CD14-positive monocyte (primary cell): ENCODE measurements around the gene RNF5. TPM values are rescaled to one million over a fixed set of nuclear protein-coding genes. Genes with fewer than 3 reads are reported as not detected.

ENCODE experiments used
- DNase-seq, 3 donors: peaks; one replicate each; pipeline ENCODE4 v3.0.0-alpha.2; 2011 to 2022
- H2AFZ ChIP-seq: 2 replicates; pipeline ENCODE4 v1.6.0; 2012; ENCODE audit warnings: mild to moderate bottlenecking, low read depth, low read length, inconsistent platforms; ENCODE audit not compliant: insufficient read depth, poor library complexity, severe bottlenecking
- H3K27ac ChIP-seq, 2 donors: 1 replicate in 1 of 2; 2 replicates in 1 of 2; pipeline ENCODE4 v1.5.1; 2012 to 2013; ENCODE audit warnings: low read length in 2 of 2, control low read depth in 1 of 2, inconsistent platforms in 1 of 2, low read depth in 1 of 2, mild to moderate bottlenecking in 1 of 2
- H3K27me3 ChIP-seq, 2 donors: one replicate each; pipeline versions ENCODE4 v1.6.0 to v1.6.1; 2011 to 2013; ENCODE audit warnings: low read length in 2 of 2; ENCODE audit not compliant: control insufficient read depth in 2 of 2, insufficient read depth in 2 of 2
- H3K36me3 ChIP-seq, 2 donors: replicated peaks in 1 of 2; 1 replicate in 1 of 2; 2 replicates in 1 of 2; pipeline versions ENCODE4 v1.5.1 to v1.6.1; 2012 to 2013; ENCODE audit warnings: low read length in 2 of 2, control low read depth in 1 of 2, inconsistent platforms in 1 of 2, mild to moderate bottlenecking in 1 of 2; ENCODE audit not compliant: insufficient read depth in 2 of 2, control insufficient read depth in 1 of 2
- H3K4me1 ChIP-seq, 2 donors: 1 replicate in 1 of 2; 2 replicates in 1 of 2; pipeline versions ENCODE4 v1.5.1 to v1.6.1; 2012 to 2013; ENCODE audit warnings: low read length in 2 of 2, control low read depth in 1 of 2, inconsistent platforms in 1 of 2, mild to moderate bottlenecking in 1 of 2, moderate library complexity in 1 of 2; ENCODE audit not compliant: insufficient read depth in 2 of 2, control insufficient read depth in 1 of 2
- H3K4me2 ChIP-seq: replicated peaks from 2 replicates; pipeline ENCODE3; 2012; ENCODE audit warnings: low read length, moderate library complexity, mild to moderate bottlenecking; ENCODE audit not compliant: poor library complexity, severe bottlenecking; ENCODE audit errors: extremely low read depth
- H3K4me3 ChIP-seq, 3 experiments: fragments of 200-600 bp in 1 of 3; sonication (generic) in 1 of 3; replicated peaks in 1 of 3; 1 replicate in 2 of 3; 2 replicates in 1 of 3; pipeline ENCODE4 v1.5.1; 2011 to 2013; ENCODE audit warnings: low read length in 3 of 3, mild to moderate bottlenecking in 3 of 3, control low read depth in 2 of 3, low read depth in 2 of 3, inconsistent platforms in 1 of 3, moderate library complexity in 1 of 3
- H3K79me2 ChIP-seq: 2 replicates; pipeline ENCODE4 v1.6.0; 2012; ENCODE audit warnings: mild to moderate bottlenecking, control low read depth, inconsistent platforms, low read length, moderate library complexity; ENCODE audit not compliant: insufficient read depth
- H3K9ac ChIP-seq: 2 replicates; pipeline ENCODE4 v1.6.0; 2017; ENCODE audit warnings: low read length, mild to moderate bottlenecking; ENCODE audit not compliant: insufficient read depth, poor library complexity, severe bottlenecking
- H3K9me3 ChIP-seq, 2 donors: replicated peaks in 1 of 2; 1 replicate in 1 of 2; 2 replicates in 1 of 2; pipeline versions ENCODE4 v1.5.1 to v1.6.1; 2012 to 2013; ENCODE audit warnings: low read length in 2 of 2, control low read depth in 1 of 2; ENCODE audit not compliant: control insufficient read depth in 1 of 2, insufficient read depth in 1 of 2
- H4K20me1 ChIP-seq: 2 replicates; pipeline ENCODE4 v1.6.0; 2012; ENCODE audit warnings: mild to moderate bottlenecking, low read length, control low read depth, moderate library complexity; ENCODE audit not compliant: insufficient read depth
- H3K27ac Mint-ChIP-seq, 7 donors: one replicate each; pipeline ENCODE4 v1.8.0; 2020; ENCODE audit warnings: mild to moderate bottlenecking in 7 of 7, mixed read lengths in 7 of 7, moderate library complexity in 6 of 7, inconsistent platforms in 2 of 7
- H3K27me3 Mint-ChIP-seq, 3 donors: one replicate each; pipeline ENCODE4 v1.8.0; 2021 to 2022; ENCODE audit warnings: low read depth in 3 of 3, mild to moderate bottlenecking in 3 of 3, mixed read lengths in 3 of 3, moderate library complexity in 3 of 3, inconsistent platforms in 1 of 3
- H3K36me3 Mint-ChIP-seq, 2 donors: one replicate each; pipeline ENCODE4 v1.8.0; 2020; ENCODE audit warnings: mixed read lengths in 2 of 2, inconsistent platforms in 1 of 2, mild to moderate bottlenecking in 1 of 2
- H3K4me1 Mint-ChIP-seq: one replicate; pipeline ENCODE4 v1.8.0; 2020; ENCODE audit warnings: mild to moderate bottlenecking, mixed read lengths
- H3K4me3 Mint-ChIP-seq, 2 donors: one replicate each; pipeline ENCODE4 v1.8.0; 2020; ENCODE audit warnings: mild to moderate bottlenecking in 2 of 2, mixed read lengths in 2 of 2, moderate library complexity in 1 of 2
- H3K9me3 Mint-ChIP-seq, 7 donors: one replicate each; pipeline ENCODE4 v1.8.0; 2020 to 2022; ENCODE audit warnings: mixed read lengths in 7 of 7, mild to moderate bottlenecking in 6 of 7, moderate library complexity in 6 of 7, inconsistent platforms in 2 of 7
- WGBS: methylation state at CpG from one replicate; pipeline ENCODE4 v1.1.5; 2013; ENCODE audit warnings: missing lambda C conversion rate; ENCODE audit not compliant: insufficient coverage; 5-methylcytosine and 5-hydroxymethylcytosine counted together
- intact Hi-C, 2 donors: fragments of 100-400 bp; cut with micrococcal nuclease; formaldehyde crosslinking; loops; one replicate each; pipeline versions ENCODE4 v1.15.0 to v1.15.1; 2023
- polyA plus RNA-seq, 3 donors: library from polyadenylated mRNA; depleted of rRNA in 1 of 3; unstranded in 2 of 3; stranded (reverse) in 1 of 3; fragments of 300-500 nt in 2 of 3; fragments of >200 nt in 1 of 3; fragmentation: Illumina TruSeq in 2 of 3; gene quantifications; 1 replicate in 2 of 3; 2 replicates in 1 of 3; pipeline ENCODE4 v1.2.3, GENCODE V29; 2012 to 2021
- TF ChIP-seq, protein P1 (sequence below): fragments of 200-600 bp; IDR thresholded peaks from one replicate; pipeline ENCODE4 v1.8.0; 2022; ENCODE audit warnings: antibody characterized with exemption, mild to moderate bottlenecking

RNF5 gene
- polyA plus RNA-seq, 3 donors: 62.2 to 108 (median 83.5) TPM

- Histone ChIP-seq H3K4me2 (no peak overlapping the region), H3K4me1 (peaks cover 49 to 58% of the 10 kb centered on the region in 2 donors), H3K36me3 (peaks cover 50 to 66% of the 10 kb centered on the region in 2 donors), H3K4me3 (no peak overlapping the region), H3K27me3 (no peaks in the 10 kb centered on the region), H4K20me1 (peaks cover 2% of the 10 kb centered on the region), H2AFZ (no peak overlapping the region), H3K9me3 (no peaks in the 10 kb centered on the region), H3K27ac (peak overlapping the region; percentile 27 to 62), H3K79me2 (peaks cover 59% of the 10 kb centered on the region), H3K9ac (no peak overlapping the region)
- intact Hi-C loops: no loop called here
- Mint-ChIP-seq H3K27me3 (peaks cover 0 to 3% (median 2%) of the 10 kb centered on the region in 3 donors), H3K36me3 (peaks cover 54 to 66% of the 10 kb centered on the region in 2 donors), H3K9me3 (no peaks in the 10 kb centered on the region), H3K27ac (peak overlapping the region; percentile 49 to 84 (median 77)), H3K4me1 (peaks cover 69% of the 10 kb centered on the region), H3K4me3 (no peak overlapping the region)
- DNase-seq: no peak
- WGBS: 92% methylated on average over 4 of the region's 10 CpGs
- TF ChIP-seq, protein P1, sequence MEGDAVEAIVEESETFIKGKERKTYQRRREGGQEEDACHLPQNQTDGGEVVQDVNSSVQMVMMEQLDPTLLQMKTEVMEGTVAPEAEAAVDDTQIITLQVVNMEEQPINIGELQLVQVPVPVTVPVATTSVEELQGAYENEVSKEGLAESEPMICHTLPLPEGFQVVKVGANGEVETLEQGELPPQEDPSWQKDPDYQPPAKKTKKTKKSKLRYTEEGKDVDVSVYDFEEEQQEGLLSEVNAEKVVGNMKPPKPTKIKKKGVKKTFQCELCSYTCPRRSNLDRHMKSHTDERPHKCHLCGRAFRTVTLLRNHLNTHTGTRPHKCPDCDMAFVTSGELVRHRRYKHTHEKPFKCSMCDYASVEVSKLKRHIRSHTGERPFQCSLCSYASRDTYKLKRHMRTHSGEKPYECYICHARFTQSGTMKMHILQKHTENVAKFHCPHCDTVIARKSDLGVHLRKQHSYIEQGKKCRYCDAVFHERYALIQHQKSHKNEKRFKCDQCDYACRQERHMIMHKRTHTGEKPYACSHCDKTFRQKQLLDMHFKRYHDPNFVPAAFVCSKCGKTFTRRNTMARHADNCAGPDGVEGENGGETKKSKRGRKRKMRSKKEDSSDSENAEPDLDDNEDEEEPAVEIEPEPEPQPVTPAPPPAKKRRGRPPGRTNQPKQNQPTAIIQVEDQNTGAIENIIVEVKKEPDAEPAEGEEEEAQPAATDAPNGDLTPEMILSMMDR: no peak
Measured at GRCh38 chr6:32182555-32182981, 4.4 kb downstream of the RNF5 start.

DNA sequence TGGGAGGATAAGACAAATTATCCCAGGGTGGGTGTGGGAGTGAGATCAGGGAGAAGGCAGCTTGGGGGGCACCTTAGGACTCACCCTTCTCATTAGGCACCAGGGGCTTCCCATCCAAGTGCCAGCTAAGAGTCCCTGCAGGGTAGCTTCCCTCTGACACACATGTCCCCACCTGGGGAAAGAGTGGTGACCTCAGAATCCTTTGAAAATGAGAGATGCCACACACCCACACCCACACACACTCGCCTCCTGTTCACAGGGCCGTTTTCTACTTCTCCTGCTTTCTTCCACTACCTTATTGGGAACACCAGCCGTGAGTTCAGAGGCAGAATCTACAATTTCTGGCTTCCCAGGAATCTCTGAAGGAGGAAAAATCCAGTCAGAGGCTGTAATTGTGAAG, 4.8 kb downstream of the RNF5 start:
- no peaks in the 10 kb centered on the region for H3K9me3 ChIP-seq
- peaks cover 55 to 71% of the 10 kb centered on the region in 2 donors for H3K36me3 ChIP-seq
- H3K4me1 ChIP-seq: peaks cover 54 to 61% of the 10 kb centered on the region in 2 donors
- H3K9ac ChIP-seq: no peak overlapping the region
- no CpG with 5 or more reads among the region's 3 CpGs for WGBS
- H3K9me3 Mint-ChIP-seq: no peaks in the 10 kb centered on the region
- no peak overlapping the region for H3K4me3 Mint-ChIP-seq
- H3K27me3 ChIP-seq: no peaks in the 10 kb centered on the region
- no peak for DNase-seq
- peak overlapping the region in 3 of 7 donors; percentile 77 to 84 (median 78) for H3K27ac Mint-ChIP-seq
- H3K27ac ChIP-seq: peak overlapping the region; percentile 11 to 62
- no peak overlapping the region for H2AFZ ChIP-seq
- peaks cover 64% of the 10 kb centered on the region for H3K79me2 ChIP-seq
- peaks cover 7% of the 10 kb centered on the region for H4K20me1 ChIP-seq
- intact Hi-C loops: no loop called here
- peaks cover 58 to 71% of the 10 kb centered on the region in 2 donors for H3K36me3 Mint-ChIP-seq
- no peak overlapping the region for H3K4me3 ChIP-seq
- TF ChIP-seq, protein P1: no peak
- H3K27me3 Mint-ChIP-seq: peaks cover 0 to 3% (median 2%) of the 10 kb centered on the region in 3 donors
- no peak overlapping the region for H3K4me2 ChIP-seq
- H3K4me1 Mint-ChIP-seq: peaks cover 72% of the 10 kb centered on the region
